Measurements from ENCODE around the gene CERK.

CERK gene

GRCh38 chr22:46659791-46660186, 78.3 kb downstream of the CERK start:
- TF ChIP-seq GATA2 (IDR thresholded peaks at IDR 0.05; ENCODE audit: low read depth, low read length) (no peak), GATA3 (IDR thresholded peaks at IDR 0.05; ENCODE audit: low read depth, low read length) (no peak)

- TF ChIP-seq GATA2 (IDR thresholded peaks at IDR 0.05; ENCODE audit: low read depth, low read length) = no peak
- TF ChIP-seq GATA3 (IDR thresholded peaks at IDR 0.05; ENCODE audit: low read depth, low read length) = no peak
Observed at GRCh38 chr22:46659059-46659790, 78.8 kb downstream of the CERK start.

GRCh38 chr22:46657996-46658947, 79.8 kb downstream of the CERK start:
- TF ChIP-seq GATA3 (IDR thresholded peaks at IDR 0.05; ENCODE audit: low read depth, low read length) (no peak), GATA2 (IDR thresholded peaks at IDR 0.05; ENCODE audit: low read depth, low read length) (no peak)

- no peak for TF ChIP-seq GATA2 (IDR thresholded peaks at IDR 0.05; ENCODE audit: low read depth, low read length)
Observed at GRCh38 chr22:46657655-46657953, 80.4 kb downstream of the CERK start.

GRCh38 chr22:46656856-46657654, 81.0 kb downstream of the CERK start:
- TF ChIP-seq GATA2 (IDR thresholded peaks at IDR 0.05; ENCODE audit: low read depth, low read length) (no peak), GATA3 (IDR thresholded peaks at IDR 0.05; ENCODE audit: low read depth, low read length) (no peak)

GRCh38 chr22:46655861-46656608, 82.0 kb downstream of the CERK start:
- TF ChIP-seq GATA3 (IDR thresholded peaks at IDR 0.05; ENCODE audit: low read depth, low read length) (no peak), GATA2 (IDR thresholded peaks at IDR 0.05; ENCODE audit: low read depth, low read length) (no peak)

- no peak for TF ChIP-seq GATA2 (IDR thresholded peaks at IDR 0.05; ENCODE audit: low read depth, low read length)
- no peak for TF ChIP-seq GATA3 (IDR thresholded peaks at IDR 0.05; ENCODE audit: low read depth, low read length)
Observed at GRCh38 chr22:46654927-46655595, 83.0 kb downstream of the CERK start.

GRCh38 chr22:46654426-46654825, 83.6 kb downstream of the CERK start:
- no peak for TF ChIP-seq GATA2 (IDR thresholded peaks at IDR 0.05; ENCODE audit: low read depth, low read length)
- TF ChIP-seq GATA3 (IDR thresholded peaks at IDR 0.05; ENCODE audit: low read depth, low read length) = no peak

GRCh38 chr22:46653596-46653995, 84.5 kb downstream of the CERK start:
- TF ChIP-seq GATA3 (IDR thresholded peaks at IDR 0.05; ENCODE audit: low read depth, low read length) (no peak), GATA2 (IDR thresholded peaks at IDR 0.05; ENCODE audit: low read depth, low read length) (no peak)

GRCh38 chr22:46652847-46653331, 85.2 kb downstream of the CERK start:
- TF ChIP-seq GATA3 (IDR thresholded peaks at IDR 0.05; ENCODE audit: low read depth, low read length) = no peak
- TF ChIP-seq GATA2 (IDR thresholded peaks at IDR 0.05; ENCODE audit: low read depth, low read length) = no peak

GRCh38 chr22:46652081-46652846, 85.8 kb downstream of the CERK start:
- TF ChIP-seq GATA2 (IDR thresholded peaks at IDR 0.05; ENCODE audit: low read depth, low read length) = no peak
- TF ChIP-seq GATA3 (IDR thresholded peaks at IDR 0.05; ENCODE audit: low read depth, low read length) = no peak

- no peak for TF ChIP-seq GATA2 (IDR thresholded peaks at IDR 0.05; ENCODE audit: low read depth, low read length)
- no peak for TF ChIP-seq GATA3 (IDR thresholded peaks at IDR 0.05; ENCODE audit: low read depth, low read length)
Observed at GRCh38 chr22:46651316-46651715, 86.7 kb downstream of the CERK start.
